BE2C (cell line): ENCODE data around the gene FRMD8. TPM values are rescaled to one million over a fixed set of nuclear protein-coding genes. Genes with fewer than 3 reads are reported as not detected.
A peak's percentile ranks its signal among the peaks of the same experiment; 100 is the strongest.

Experiments used
- DNase-seq: peaks from one replicate; pipeline ENCODE4 v3.0.0-alpha.2; 2020
- H3K27me3 ChIP-seq: fragments of 250-450 bp; sonication (Bioruptor Pico); 2 replicates; pipeline ENCODE4 v1.5.1; 2020; ENCODE audit warnings: mild to moderate bottlenecking
- H3K36me3 ChIP-seq: fragments of 250-450 bp; sonication (Bioruptor Pico); 2 replicates; pipeline ENCODE4 v1.5.1; 2020; ENCODE audit warnings: mild to moderate bottlenecking
- H3K4me1 ChIP-seq: fragments of 250-450 bp; sonication (Bioruptor Pico); 2 replicates; pipeline ENCODE4 v1.5.1; 2020
- H3K4me3 ChIP-seq: 2 replicates; pipeline ENCODE4 v1.5.1; 2011; ENCODE audit warnings: low read depth, low read length
- H3K9me3 ChIP-seq: fragments of 250-450 bp; sonication (Bioruptor Pico); 2 replicates; pipeline ENCODE4 v1.5.1; 2020
- polyA plus RNA-seq: library from polyadenylated mRNA; unstranded; fragments of >200 nt; gene quantifications from one replicate; pipeline ENCODE4 v1.2.1, GENCODE V29; 2012; ENCODE audit warnings: low read depth, missing spikeins; ENCODE audit not compliant: insufficient read length, insufficient read depth
- TF ChIP-seq, protein P1 (sequence below): IDR thresholded peaks from 2 replicates; pipeline ENCODE4 v1.5.1; 2012; ENCODE audit warnings: mild to moderate bottlenecking, low read depth, low read length

The FRMD8 gene, protein sequence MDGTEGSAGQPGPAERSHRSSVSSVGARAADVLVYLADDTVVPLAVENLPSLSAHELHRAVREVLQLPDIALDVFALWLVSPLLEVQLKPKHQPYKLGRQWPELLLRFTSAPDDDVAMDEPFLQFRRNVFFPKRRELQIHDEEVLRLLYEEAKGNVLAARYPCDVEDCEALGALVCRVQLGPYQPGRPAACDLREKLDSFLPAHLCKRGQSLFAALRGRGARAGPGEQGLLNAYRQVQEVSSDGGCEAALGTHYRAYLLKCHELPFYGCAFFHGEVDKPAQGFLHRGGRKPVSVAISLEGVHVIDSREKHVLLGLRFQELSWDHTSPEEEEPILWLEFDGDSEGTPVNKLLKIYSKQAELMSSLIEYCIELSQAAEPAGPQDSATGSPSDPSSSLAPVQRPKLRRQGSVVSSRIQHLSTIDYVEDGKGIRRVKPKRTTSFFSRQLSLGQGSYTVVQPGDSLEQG
- polyA plus RNA-seq, result 12.5 TPM

DNA sequence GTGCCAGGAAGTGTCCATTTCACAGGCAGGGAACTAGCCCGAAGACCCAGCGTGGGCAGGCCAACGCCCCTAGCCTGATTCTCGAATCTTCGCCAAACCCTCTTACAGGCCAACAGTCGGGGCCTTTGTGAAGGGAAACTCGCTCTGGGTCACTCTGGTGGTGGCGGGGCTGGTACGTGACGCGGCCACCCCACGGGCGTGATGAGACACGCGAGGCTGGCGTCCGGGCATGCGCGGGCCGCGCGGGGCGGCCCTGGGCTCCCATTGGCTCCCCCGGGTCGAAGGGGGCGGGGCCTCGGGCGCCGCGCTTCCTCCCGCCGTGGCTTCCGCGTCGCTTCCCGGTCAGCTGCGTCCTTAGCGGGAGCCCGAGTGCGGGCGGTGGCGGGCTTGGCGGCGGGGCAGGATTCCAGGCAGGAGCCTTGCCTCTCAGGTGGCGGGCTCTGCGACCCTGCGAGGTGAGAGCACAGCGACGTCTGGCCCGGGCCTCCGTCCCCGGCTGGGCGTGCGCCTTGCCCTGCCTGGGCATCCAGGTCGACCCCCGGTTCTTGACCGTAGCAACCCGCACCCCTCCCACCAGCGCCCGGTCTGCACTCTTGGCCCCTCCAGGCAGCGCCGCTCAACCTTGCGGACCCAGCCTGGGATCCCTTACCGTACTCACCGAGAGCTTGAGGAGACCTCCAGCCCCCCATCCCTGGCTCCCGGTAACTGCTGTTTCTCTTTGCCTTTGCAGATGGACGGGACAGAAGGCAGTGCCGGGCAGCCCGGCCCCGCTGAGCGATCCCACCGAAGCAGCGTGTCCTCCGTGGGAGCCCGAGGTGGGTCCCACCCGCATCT, at the start of gene FRMD8:
TSS of gene FRMD8 (plus strand) at position 331 of the 834 bp plus-strand sequence. CDS start at position 731, 400 bp downstream.
- Histone ChIP-seq H3K4me3 (peak within 1 kb of the TSS; percentile 70), H3K9me3 (no peaks in the 10 kb centered on the region), H3K27me3 (no peaks in the 10 kb centered on the region), H3K36me3 (no peaks in the 10 kb centered on the region), H3K4me1 (no peaks in the 10 kb centered on the region)
- TF ChIP-seq, protein P1, sequence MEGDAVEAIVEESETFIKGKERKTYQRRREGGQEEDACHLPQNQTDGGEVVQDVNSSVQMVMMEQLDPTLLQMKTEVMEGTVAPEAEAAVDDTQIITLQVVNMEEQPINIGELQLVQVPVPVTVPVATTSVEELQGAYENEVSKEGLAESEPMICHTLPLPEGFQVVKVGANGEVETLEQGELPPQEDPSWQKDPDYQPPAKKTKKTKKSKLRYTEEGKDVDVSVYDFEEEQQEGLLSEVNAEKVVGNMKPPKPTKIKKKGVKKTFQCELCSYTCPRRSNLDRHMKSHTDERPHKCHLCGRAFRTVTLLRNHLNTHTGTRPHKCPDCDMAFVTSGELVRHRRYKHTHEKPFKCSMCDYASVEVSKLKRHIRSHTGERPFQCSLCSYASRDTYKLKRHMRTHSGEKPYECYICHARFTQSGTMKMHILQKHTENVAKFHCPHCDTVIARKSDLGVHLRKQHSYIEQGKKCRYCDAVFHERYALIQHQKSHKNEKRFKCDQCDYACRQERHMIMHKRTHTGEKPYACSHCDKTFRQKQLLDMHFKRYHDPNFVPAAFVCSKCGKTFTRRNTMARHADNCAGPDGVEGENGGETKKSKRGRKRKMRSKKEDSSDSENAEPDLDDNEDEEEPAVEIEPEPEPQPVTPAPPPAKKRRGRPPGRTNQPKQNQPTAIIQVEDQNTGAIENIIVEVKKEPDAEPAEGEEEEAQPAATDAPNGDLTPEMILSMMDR, result no peak
- peak; percentile 84 for DNase-seq

DNA sequence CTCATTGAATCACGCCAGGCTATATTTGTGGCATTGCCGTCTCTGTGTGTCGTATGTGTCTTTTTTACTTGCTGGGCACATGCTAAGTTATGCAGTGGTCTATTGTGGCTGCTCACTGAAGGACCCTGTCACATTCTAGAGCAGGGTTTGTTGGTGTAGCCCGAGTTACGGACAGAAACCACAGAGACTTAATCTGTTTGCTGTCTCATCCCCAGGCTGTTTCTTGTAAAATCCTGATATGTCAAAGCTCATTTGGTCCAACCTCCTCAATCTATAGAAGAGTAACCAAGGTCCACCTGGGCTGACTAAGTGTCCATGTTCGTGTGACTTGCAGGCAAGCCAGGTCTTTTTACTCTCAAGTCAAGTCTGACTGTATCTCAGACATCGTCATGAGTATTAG, 47.8 kb upstream of the FRMD8 start:
- TF ChIP-seq, protein P1, result no peak
- DNase-seq, result no peak
- H3K4me1 ChIP-seq, result no peaks in the 10 kb centered on the region
- no peak overlapping the region for H3K4me3 ChIP-seq
- peaks cover 14% of the 10 kb centered on the region for H3K36me3 ChIP-seq
- H3K27me3 ChIP-seq, result no peaks in the 10 kb centered on the region
- H3K9me3 ChIP-seq, result no peaks in the 10 kb centered on the region

DNA sequence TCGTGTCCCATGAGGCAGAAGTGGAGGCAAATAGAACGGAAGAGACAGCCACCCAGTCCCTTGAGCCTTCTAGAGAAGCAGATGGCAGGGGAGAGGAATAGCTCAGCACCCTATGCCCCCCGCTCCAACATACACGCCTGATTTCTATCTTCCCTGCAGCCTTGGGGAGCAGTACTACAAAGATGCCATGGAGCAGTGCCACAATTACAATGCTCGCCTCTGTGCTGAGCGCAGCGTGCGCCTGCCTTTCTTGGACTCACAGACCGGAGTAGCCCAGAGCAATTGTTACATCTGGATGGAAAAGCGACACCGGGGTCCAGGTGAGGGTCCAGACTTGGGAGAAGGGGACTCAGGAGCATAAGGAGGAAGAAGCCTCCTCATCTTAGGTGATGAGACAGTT, 46.2 kb upstream of the FRMD8 start:
- peaks cover 14% of the 10 kb centered on the region for H3K36me3 ChIP-seq
- H3K4me3 ChIP-seq, result no peak overlapping the region
- H3K9me3 ChIP-seq, result no peaks in the 10 kb centered on the region
- no peak for DNase-seq
- H3K4me1 ChIP-seq, result no peaks in the 10 kb centered on the region
- no peaks in the 10 kb centered on the region for H3K27me3 ChIP-seq
- TF ChIP-seq, protein P1, result no peak

DNA sequence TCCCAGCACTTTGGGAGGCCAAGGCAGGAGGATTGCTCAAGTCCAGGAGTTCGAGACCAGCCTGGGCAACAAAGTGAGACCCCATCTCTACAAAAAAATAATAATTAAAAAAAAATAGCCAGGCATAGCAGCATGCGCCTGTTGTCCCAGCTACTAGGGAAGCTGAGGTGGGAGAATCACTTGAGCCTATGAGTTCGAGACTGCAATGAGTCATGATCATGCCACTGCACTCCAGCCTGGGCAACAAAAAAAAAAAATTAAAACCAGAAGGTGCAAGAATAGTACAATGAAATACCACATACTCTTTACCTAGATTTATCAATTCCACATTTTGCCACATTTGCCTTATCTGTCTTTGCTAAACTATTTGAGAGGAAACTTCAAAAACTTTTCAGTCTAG, 44.6 kb upstream of the FRMD8 start:
- no peaks in the 10 kb centered on the region for H3K27me3 ChIP-seq
- no peak for DNase-seq
- H3K4me1 ChIP-seq, result no peaks in the 10 kb centered on the region
- TF ChIP-seq, protein P1, result no peak
- H3K4me3 ChIP-seq, result no peak overlapping the region
- no peaks in the 10 kb centered on the region for H3K9me3 ChIP-seq
- peaks cover 21% of the 10 kb centered on the region for H3K36me3 ChIP-seq

DNA sequence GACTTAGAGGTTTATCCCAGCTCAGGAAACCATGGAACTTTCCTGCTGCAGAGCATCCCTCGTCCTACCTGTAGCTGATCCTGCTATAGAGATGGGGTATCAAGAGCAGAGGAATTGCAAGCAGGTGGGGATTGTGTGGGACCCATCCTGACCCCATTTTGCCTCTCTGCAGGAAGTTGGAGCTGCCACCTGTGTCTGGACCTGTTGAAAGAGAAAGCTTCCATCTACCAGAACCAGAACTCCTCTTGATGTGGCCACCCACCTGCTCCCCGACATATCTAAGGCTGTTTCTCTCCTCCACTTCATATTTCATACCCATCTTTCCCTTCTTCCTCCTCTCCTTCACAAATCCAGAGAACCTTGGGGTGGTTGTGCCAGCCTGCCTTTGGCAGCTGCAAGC, 34.9 kb upstream of the FRMD8 start:
- no peaks in the 10 kb centered on the region for H3K27me3 ChIP-seq
- H3K4me3 ChIP-seq, result no peak overlapping the region
- DNase-seq, result no peak
- H3K9me3 ChIP-seq, result no peaks in the 10 kb centered on the region
- H3K36me3 ChIP-seq, result peaks cover 7% of the 10 kb centered on the region; the same call in 1 of the 2 replicates
- TF ChIP-seq, protein P1, result no peak
- H3K4me1 ChIP-seq, result peaks cover 4% of the 10 kb centered on the region
